HepG2 (cell line): ENCODE measurements around the gene OPRL1. TPM values are rescaled to one million over a fixed set of nuclear protein-coding genes. Genes with fewer than 3 reads are reported as not detected.

Experiments
- AGO2 ChIP-seq: fragments of 200-400 bp; formaldehyde crosslinking; optimal IDR thresholded peaks from 2 replicates; pipeline ENCODE3; 2017; ENCODE audit warnings: mild to moderate bottlenecking, low read depth, low read length, moderate library complexity
- CHCHD3 ChIP-seq: sonication (generic); formaldehyde crosslinking; IDR thresholded peaks from 2 replicates; pipeline ENCODE4 v1.8.0; 2022; ENCODE audit warnings: mild to moderate bottlenecking, missing genetic modification reagents, moderate library complexity
- ETV5 ChIP-seq: IDR thresholded peaks from 2 replicates; pipeline ENCODE4 v1.6.1; 2018; ENCODE audit warnings: missing biosample characterization, missing genetic modification reagents, inconsistent platforms, borderline replicate concordance
- GLMP ChIP-seq: sonication (generic); formaldehyde crosslinking; IDR thresholded peaks from 2 replicates; pipeline ENCODE4 v1.9.0; 2021; ENCODE audit warnings: missing genetic modification reagents, mild to moderate bottlenecking, borderline replicate concordance
- GTF2F1 ChIP-seq: fragments of 150-350 bp; IDR thresholded peaks from 2 replicates; pipeline ENCODE4 v1.6.1; 2014; ENCODE audit warnings: low read length
- HOXD1 ChIP-seq: sonication (generic); formaldehyde crosslinking; IDR thresholded peaks from 2 replicates; pipeline ENCODE4 v1.5.0; 2020; ENCODE audit warnings: missing genetic modification reagents
- PHF20 ChIP-seq: sonication (generic); formaldehyde crosslinking; IDR thresholded peaks from 2 replicates; pipeline ENCODE4 v1.5.0; 2020; ENCODE audit warnings: mild to moderate bottlenecking, missing genetic modification reagents
- POLR2A ChIP-seq, 2 experiments: IDR thresholded peaks; 2 replicates each; pipeline ENCODE4 v1.6.1; 2011; ENCODE audit warnings: low read depth in 2 of 2, low read length in 2 of 2, mild to moderate bottlenecking in 1 of 2, moderate library complexity in 1 of 2; ENCODE audit not compliant: insufficient read depth in 1 of 2
- RFXAP ChIP-seq: sonication (generic); formaldehyde crosslinking; IDR thresholded peaks from 2 replicates; pipeline ENCODE4 v1.4.0; 2020; ENCODE audit warnings: missing genetic modification reagents, borderline replicate concordance
- SOX5 ChIP-seq: IDR thresholded peaks from 2 replicates; pipeline ENCODE4 v1.6.1; 2016; ENCODE audit warnings: borderline replicate concordance
- SP1 ChIP-seq, 2 experiments: fragments of 450-650 bp in 1 of 2; sonication (generic) in 1 of 2; formaldehyde crosslinking in 1 of 2; IDR thresholded peaks; 2 replicates each; pipeline versions ENCODE4 v1.4.0 to v1.6.1; 2016 to 2020; ENCODE audit warnings: missing genetic modification reagents in 1 of 2
- ZBTB3 ChIP-seq: sonication (generic); formaldehyde crosslinking; IDR thresholded peaks from 2 replicates; pipeline ENCODE4 v1.4.0; 2020; ENCODE audit warnings: low read depth, mild to moderate bottlenecking, moderate library complexity, missing genetic modification reagents, borderline replicate concordance
- ZBTB38 ChIP-seq: sonication (generic); formaldehyde crosslinking; IDR thresholded peaks from 2 replicates; pipeline ENCODE4 v1.5.1; 2020; ENCODE audit warnings: mild to moderate bottlenecking, missing genetic modification reagents
- ZNF318 ChIP-seq: sonication (generic); formaldehyde crosslinking; IDR thresholded peaks from 2 replicates; pipeline ENCODE4 v1.4.0; 2020; ENCODE audit warnings: mild to moderate bottlenecking, missing genetic modification reagents
- ZNF513 ChIP-seq: sonication (generic); formaldehyde crosslinking; conservative IDR thresholded peaks from 2 replicates; pipeline ENCODE4 v1.5.0; 2020; ENCODE audit warnings: missing genetic modification reagents
- ZNF557 ChIP-seq: sonication (generic); formaldehyde crosslinking; IDR thresholded peaks from 2 replicates; pipeline ENCODE4 v1.4.0; 2020; ENCODE audit warnings: missing genetic modification reagents
- ZNF747 ChIP-seq: sonication (generic); formaldehyde crosslinking; IDR thresholded peaks from 2 replicates; pipeline ENCODE4 v1.8.1; 2023; ENCODE audit warnings: missing genetic modification reagents, mild to moderate bottlenecking, borderline replicate concordance
- polyA plus RNA-seq, 8 experiments: library from polyadenylated mRNA; depleted of rRNA in 3 of 8; stranded (reverse) in 7 of 8; unstranded in 1 of 8; fragments of >200 nt; fragmentation: Illumina TruSeq in 4 of 8; extraction: Trizol in 4 of 8; gene quantifications; 2 replicates each; pipeline versions ENCODE4 v1.2.1 to v1.2.3, GENCODE V29; 2011 to 2016; ENCODE audit warnings: low read depth in 4 of 8, missing spikeins in 1 of 8, mixed read lengths in 1 of 8; ENCODE audit not compliant: insufficient read depth in 1 of 8
- total RNA-seq, 5 experiments: library from RNA; depleted of rRNA; stranded (reverse); fragments of >200 nt; fragmentation: Illumina TruSeq; extraction: Trizol; gene quantifications; 2 replicates each; pipeline ENCODE4 v1.2.3, GENCODE V29; 2016; ENCODE audit warnings: low read depth in 1 of 5

OPRL1 gene
- total and polyA plus RNA-seq, 2 of the 13 experiments (the other 11 are each of a cell fraction or from before 2014, with no cell fraction given), result 0.35 to 0.71 TPM

- TF ChIP-seq GLMP (CRISPR knock-in tag) (no peak), CHCHD3 (CRISPR knock-in tag) (0 out of 2 replicates have a peak, but pooled peaks have one; percentile 4), ZBTB3 (CRISPR knock-in tag) (no peak), ZNF513 (CRISPR knock-in tag) (no peak), ETV5 (CRISPR knock-in tag) (peak; percentile 31), ZNF557 (no peak), HOXD1 (CRISPR knock-in tag) (no peak), POLR2A (IDR thresholded peaks at IDR 0.05; ENCODE audit: insufficient read depth in 1 of 2, low read depth in 2 of 2, low read length in 2 of 2) (no peak; a peak in 1 of 4 replicates), AGO2 (peak; percentile 70), SP1 (IDR thresholded peaks at IDR 0.05) (no peak), SP1 (CRISPR knock-in tag; IDR thresholded peaks at IDR 0.05) (no peak; the same call in 1 of the 2 replicates), ZNF747 (CRISPR knock-in tag) (peak; percentile 74; the same call in 1 of the 2 replicates), GTF2F1 (no peak), SOX5 (CRISPR knock-in tag) (no peak), PHF20 (CRISPR knock-in tag) (no peak; the same call in 1 of the 2 replicates), ZNF318 (CRISPR knock-in tag) (no peak), RFXAP (CRISPR knock-in tag) (no peak), ZBTB38 (CRISPR knock-in tag) (peak; percentile 100)
Measured at GRCh38 chr20:64056889-64057627, 22.8 kb upstream of the OPRL1 start (continued).
